GM12892 (cell line): ENCODE measurements around the gene MIA.

ENCODE experiments used
- POLR2A ChIP-seq: IDR thresholded peaks from 2 replicates; pipeline ENCODE4 v1.6.1; 2011; ENCODE audit warnings: low read depth, low read length, control low read depth
- POLR2AphosphoS5 ChIP-seq: IDR thresholded peaks from 2 replicates; pipeline ENCODE4 v1.6.1; 2011; ENCODE audit warnings: low read depth, low read length, control low read depth

- no peak for TF ChIP-seq POLR2AphosphoS5
- no peak for TF ChIP-seq POLR2A
Observed at GRCh38 chr19:40741527-40742390, 33.6 kb upstream of the MIA start.
